Stimulated activated CD4-positive, alpha-beta T cell treated with anti-CD3 and anti-CD28 coated beads, Interleukin-12 subunit alpha, Interleukin-12 subunit beta, amount 100 ng/mL, for 48 hours (primary cell): Measurements from ENCODE around the gene TBC1D32.
"Not testable (repeated sequence)": the region's sequence is repeated elsewhere in the genome, so short reads cannot be mapped to it uniquely, and the experiment has no call there.

Experiments
- DNase-seq, 3 donors: peaks; one replicate each; pipeline ENCODE4 v3.0.0-alpha.2; 2020; ENCODE audit warnings: low read depth in 2 of 3, low spot score in 1 of 3

The TBC1D32 gene

DNA sequence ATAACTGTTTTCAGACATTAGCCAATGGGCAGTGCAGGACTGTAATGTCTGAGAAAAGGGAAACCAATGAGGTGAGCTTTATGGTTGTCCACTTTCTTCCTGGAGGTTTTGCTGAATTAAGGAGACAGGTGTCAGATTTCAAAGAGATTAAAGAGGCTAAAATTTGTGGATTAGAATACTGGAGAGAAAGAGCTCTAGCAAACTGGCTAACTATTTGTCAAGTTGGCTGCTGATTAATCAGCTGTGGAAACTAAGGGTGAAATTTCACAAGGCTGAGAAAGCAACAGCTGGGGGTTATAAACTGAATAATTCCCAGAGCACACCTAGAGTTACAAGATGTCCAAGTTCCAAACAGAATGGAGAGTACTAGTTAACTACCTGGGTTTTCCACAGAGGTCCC, 198.9 kb downstream of the TBC1D32 start:
- no peak for DNase-seq

DNA sequence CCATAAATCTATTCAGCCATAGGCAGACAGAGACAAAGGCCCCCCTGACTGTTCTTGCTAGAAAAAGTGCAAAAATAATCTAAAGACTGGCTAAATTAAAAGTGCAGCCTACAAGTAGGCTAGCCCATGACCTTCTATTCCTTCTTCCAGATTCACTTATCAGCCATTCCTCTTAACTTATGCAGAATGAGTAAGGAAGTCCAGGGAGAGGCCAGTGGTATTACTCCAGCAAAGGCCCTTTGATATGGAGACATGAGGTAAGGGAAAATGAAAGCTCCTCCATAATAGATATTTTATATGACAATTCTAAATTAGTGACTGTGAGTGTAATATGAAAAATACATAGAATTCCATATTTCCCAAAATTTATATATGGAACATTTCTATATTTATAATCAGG, 199.4 kb downstream of the TBC1D32 start:
- no peak for DNase-seq

DNA sequence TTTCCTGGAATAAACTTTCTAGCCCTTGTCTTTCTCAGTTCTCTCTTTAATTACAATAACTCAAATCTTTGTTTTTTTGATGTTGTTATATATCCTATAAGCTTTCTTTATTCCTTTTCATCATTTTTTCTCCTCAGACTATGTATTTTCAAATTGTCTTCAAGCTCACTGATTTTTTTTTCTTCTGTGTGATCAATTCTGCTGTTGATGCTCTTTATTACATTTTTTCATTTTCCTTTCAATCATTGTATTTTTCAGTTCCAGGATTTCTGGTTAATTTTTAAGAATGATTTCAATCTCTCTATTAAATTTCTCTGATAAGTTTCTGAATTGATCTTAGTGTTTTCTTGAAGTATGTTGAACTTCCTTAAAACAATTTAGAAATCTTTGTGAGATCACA, 209.7 kb downstream of the TBC1D32 start:
- no peak for DNase-seq

DNA sequence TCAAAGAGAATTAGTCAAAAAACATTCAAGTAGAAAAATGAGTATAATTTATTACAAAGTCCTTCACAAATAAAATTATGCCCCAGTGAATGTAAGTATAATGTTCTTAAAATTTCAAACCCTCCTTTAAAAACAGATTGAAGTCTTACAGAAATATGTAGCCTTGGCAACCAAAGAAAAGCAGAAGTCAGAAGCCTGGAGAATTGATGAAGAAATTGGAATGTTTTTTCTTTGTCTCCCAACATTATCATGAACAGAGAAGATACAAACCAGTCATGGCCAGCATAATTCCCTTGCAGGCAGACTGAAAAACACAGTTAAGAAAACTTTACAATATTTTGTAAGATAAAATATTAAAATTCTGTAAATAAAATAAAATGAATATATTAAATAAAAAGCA, 221.9 kb downstream of the TBC1D32 start:
- no peak for DNase-seq

- DNase-seq = no peak
Measured at GRCh38 chr6:121110733-121111132, 223.5 kb downstream of the TBC1D32 start.

GRCh38 chr6:121106962-121107361, 227.3 kb downstream of the TBC1D32 start:
- no peak for DNase-seq

GRCh38 chr6:121105461-121105860, 228.8 kb downstream of the TBC1D32 start:
- DNase-seq = no peak

- no peak for DNase-seq
Measured at GRCh38 chr6:121093928-121094327, 240.4 kb downstream of the TBC1D32 start.

DNA sequence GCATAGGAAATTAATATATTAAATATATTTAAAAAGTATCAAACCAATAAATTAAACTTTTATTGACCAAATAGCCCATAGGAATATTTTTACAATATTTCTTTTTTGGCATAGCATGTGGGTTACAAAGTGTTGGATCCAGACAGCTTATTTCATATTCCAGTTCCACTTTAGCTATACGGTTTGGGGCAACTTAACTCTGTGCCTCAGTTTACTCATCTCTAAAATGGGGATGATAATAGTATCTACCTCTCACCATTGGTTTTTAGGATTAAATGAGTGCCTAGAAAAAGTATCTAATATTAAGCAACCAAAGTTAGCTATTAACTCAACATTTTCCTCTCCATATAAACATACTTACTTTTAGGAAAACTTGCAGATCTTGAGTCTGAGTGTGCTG, 243.8 kb downstream of the TBC1D32 start:
- no peak for DNase-seq

DNA sequence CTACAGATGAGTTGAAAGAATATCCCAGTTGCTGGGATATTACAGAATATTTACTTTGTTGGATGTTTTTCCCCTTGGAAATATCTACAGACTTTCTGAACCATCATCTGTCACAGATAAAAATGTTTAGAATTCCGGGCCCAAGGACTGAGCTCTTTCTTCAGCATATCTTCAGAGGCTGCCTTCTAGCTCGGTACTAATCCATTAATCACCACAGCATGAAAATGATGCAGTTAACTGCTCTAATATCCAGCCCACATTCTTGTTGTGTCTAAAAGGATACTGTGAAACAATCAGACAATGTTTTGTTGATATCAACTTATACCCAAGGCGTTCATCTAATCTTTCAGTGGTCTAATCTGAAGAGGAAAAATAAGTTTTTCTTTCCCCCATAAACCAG, 247.4 kb downstream of the TBC1D32 start:
- no peak for DNase-seq

DNA sequence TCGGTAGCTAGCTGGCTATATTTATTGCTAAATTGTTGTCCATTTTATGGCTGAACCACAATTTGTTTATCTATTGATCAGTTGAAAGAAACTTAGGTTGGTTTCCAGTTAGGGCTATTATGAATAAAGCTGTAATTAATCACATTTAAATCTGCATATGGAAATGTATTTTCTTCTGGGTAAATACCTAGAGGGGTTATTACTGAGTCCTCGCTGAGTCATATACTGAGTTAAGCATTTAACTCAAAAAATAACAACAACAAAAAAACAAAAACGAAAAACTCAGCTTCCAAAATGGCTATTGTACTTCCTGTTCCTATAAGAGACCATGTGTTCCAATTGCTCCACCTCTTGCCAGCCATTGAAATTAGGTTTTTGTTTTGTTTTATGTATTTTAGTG, 258.2 kb downstream of the TBC1D32 start:
- no peak for DNase-seq

DNA sequence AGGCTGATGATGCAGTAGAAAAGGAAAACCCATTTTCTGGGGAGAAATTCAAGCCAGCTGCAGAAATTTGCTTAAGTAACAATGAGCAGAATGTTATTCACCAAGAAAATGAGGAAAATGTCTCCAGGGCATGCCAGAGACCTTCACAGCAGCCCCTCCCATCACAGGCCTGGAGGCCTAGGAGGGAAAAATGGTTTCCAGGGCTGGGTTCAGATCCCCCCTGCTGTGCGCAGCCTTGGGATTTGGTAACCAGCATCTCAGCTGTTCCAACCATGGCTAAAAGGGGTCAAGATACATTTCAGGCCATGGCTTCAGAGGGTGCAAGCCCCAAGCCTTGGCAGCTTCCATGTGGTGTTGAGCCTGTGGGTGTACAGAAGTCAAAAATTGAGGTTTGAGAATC, 265.5 kb downstream of the TBC1D32 start:
- not testable (repeated sequence) for DNase-seq

GRCh38 chr6:121067381-121067780, 266.9 kb downstream of the TBC1D32 start:
- no peak for DNase-seq

- no peak for DNase-seq
Measured at GRCh38 chr6:121064345-121064744, 269.9 kb downstream of the TBC1D32 start.

- DNase-seq = peak in 1 of 3 donors; percentile 5
Measured at GRCh38 chr6:121055572-121056163, 278.6 kb downstream of the TBC1D32 start.

GRCh38 chr6:121048593-121048992, 285.7 kb downstream of the TBC1D32 start:
- DNase-seq = not testable (repeated sequence)

DNA sequence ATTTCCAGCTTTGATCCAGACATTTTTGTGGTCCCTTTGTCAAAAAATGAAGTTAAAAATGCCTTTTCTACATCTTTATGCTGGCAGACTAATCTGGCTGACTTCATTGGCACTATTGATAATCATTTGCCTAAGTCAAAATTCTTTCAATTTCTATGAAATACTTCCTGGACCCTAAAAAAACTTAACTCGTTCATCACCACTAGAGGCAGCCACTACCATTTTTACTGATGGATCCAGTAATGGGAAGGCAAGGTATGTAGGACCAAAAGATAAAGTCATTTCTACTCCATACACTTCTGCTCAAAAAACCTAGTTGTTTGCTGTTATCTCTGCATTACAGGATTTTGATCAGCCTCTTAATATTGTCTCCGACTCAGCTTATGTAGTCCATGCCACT, 289.4 kb downstream of the TBC1D32 start:
- DNase-seq = not testable (repeated sequence)

DNA sequence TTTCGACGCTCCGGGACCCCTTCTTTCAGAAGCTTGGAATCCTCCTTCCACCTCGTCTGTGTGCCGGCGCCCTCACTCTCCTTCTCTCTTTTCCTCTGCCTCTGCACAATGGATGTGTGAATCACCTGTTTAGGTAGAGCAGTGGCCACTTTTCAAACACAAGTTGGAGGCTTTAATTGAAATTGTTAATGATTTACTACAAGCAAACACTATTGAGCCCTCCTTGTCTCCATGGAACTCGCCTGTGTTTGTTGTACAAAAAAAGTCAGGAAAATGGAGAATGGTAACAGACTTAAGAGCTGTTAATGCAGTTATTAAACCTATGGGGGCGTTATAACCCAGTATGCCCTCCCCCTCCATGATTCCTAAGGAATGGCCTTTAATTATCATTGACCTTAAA, 290.6 kb downstream of the TBC1D32 start:
- DNase-seq = not testable (repeated sequence)

GRCh38 chr6:121043211-121043610, 291.1 kb downstream of the TBC1D32 start:
- not testable (repeated sequence) for DNase-seq

DNA sequence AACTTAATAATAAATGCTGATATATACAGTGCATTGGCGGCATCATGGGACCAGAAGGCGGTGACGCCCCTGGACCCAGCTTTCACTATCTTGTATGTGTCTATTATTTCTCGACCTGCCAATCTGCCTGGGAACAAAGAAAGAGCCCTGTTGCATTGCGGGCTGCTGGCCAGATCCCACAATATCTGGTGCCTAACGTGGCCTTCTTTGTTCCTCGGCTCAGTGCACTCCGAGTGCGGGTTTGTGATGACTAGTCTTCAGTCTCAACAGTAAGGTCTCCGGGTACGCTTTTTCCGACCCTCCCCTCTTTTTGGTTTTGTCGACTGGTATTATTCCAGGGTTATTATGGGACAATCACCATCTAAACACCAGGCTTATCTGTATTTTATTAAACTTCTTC, 291.5 kb downstream of the TBC1D32 start:
- no peak for DNase-seq

- no peak for DNase-seq
Measured at GRCh38 chr6:121040831-121041230, 293.4 kb downstream of the TBC1D32 start.

- no peak for DNase-seq
Measured at GRCh38 chr6:121033091-121033490, 301.2 kb downstream of the TBC1D32 start.

DNA sequence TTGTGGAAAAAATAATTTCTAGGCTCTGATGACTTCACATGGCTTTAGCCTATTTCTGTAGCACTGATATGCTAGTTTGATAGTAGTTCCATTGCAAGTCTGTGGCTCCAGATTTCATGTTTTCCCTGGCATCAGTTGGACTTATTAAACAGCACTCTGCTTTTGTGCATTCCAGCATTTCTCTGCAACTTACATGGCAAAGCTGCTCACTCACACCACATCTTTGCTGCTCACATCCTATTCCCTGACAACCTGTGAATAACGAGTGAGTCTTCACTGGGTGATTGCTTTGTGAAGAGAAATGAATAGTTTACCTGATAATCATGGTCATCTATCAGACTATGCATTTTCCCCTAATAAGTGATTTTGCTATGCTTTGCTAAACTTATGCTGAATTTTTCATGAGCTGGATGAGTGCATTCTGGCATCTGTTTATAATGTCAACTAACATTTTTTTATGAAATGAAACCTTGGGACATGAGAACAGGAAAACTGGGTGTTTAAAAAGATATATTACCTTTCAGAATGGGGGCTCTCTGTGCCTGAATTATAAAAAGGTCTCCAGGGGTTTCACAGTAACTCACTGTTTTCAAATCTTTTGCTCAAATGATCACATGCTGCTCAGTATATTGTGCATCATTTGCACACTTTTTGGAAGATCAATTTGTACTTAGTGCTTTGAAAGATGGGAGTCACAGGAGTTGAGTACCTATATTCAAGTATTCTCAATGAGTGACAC, 301.8 kb downstream of the TBC1D32 start:
- DNase-seq = no peak
